Stimulated activated CD4-positive, alpha-beta T cell treated with anti-CD3 and anti-CD28 coated beads, Interleukin-4, amount 100 ng/mL, for 1 hour (primary cell): Measurements from ENCODE around the gene RGS21.

ENCODE experiments used
- DNase-seq: peaks from one replicate; pipeline ENCODE4 v3.0.0-alpha.2; 2020

RGS21 gene

DNA sequence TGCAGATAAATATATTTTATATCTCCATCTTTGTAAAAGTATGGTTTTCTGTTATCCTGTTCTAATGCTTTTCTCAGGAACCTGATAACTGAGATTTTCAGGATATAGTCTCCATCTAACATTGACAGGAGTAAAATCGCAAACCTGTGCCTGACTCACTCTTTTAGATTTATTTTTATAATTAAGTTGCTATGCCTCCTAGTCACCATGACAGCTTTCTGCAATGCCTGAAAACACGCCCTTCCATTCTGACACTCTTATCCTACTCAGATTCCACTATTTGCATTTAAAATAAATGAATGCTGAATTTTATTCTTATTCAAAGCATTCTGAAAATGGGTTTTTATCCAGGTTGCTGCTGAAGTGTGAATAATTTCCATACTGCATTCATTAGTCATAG lies 62.8 kb downstream of the RGS21 start:
- no peak for DNase-seq

GRCh38 chr1:192382758-192383157 lies 66.0 kb downstream of the RGS21 start:
- no peak for DNase-seq

DNA sequence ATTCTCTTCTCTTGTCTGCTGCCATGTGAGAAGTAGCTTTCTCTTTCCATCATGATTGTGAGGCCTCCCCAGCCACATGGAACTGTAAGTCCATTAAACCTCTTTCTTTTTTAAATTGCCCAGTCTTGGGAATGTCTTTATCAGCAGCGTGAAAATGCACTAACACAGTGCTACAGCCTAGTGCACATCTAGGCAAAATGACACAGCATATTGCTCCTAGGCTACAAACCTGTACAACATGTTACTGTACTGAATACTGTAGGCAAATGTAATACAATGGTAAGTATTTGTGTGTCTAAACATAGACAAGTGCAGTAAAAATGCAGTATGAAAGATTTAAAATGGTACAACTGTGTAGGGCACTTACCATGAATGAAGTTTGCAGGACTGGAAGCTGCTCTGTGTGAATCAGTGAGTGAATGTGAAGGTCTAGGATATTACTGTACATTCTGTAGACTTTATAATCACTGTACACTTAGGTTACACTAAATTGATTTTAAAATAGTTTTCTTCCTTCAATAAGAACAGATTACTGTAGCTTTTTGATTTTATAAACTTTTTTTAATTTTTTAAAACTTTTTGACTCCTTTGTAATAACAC lies 69.4 kb downstream of the RGS21 start:
- no peak for DNase-seq

DNA sequence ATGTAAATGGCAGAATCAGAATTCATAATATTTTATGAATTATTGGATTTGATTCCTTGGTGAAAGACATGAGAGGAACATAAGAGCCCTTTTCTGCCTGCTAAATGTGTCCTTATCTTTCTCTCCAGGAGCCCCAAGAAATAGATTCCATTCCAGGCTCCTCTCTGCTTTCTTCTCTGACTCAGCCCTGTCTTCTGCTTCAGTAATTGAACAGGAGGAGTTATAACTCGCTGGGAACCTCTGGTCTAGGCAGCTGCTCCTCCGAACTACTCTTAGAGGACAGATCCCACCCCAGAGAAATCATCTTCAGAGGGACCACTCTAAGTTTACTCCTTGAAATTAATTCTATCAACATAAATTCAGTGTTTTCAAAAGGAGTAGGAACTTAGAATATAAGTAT lies 78.4 kb downstream of the RGS21 start:
- DNase-seq, result no peak

DNA sequence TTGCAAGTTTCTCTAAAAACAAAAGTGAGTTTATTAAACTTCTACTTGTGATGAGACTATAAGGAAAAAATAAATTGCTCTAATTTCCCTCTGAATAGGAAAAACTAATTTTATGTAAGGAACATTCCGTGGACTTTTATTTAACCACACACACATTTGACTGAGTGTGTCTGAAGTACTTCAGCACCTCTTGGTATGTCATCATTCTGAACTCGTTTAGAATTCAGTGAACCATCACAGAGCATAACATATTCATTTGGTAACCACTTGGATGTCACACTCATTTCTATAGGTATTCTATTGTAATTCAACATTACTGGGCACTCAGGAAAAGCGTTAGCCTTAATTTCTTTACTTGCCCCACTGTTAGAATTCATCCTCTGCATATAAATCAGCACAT lies 79.1 kb downstream of the RGS21 start:
- no peak for DNase-seq

- DNase-seq, result no peak
Measured at GRCh38 chr1:192399161-192399560, 82.4 kb downstream of the RGS21 start.

- DNase-seq, result no peak
Measured at GRCh38 chr1:192401825-192402224, 85.0 kb downstream of the RGS21 start.

- DNase-seq, result no peak
Measured at GRCh38 chr1:192402571-192402970, 85.8 kb downstream of the RGS21 start.

- DNase-seq, result no peak
Measured at GRCh38 chr1:192407206-192407605, 90.4 kb downstream of the RGS21 start.
